Endothelial cell (in vitro differentiated cells): ENCODE measurements around the gene MBNL2. TPM values are rescaled to one million over a fixed set of nuclear protein-coding genes. Genes with fewer than 3 reads are reported as not detected.

Experiments used
- DNase-seq: peaks from one replicate; pipeline ENCODE4 v3.0.0; 2021; ENCODE audit warnings: low spot score
- H3K27ac Mint-ChIP-seq: one replicate; pipeline ENCODE4 v1.8.0; 2021; ENCODE audit warnings: mixed read lengths, inconsistent platforms; ENCODE audit not compliant: unreplicated experiment
- H3K27me3 Mint-ChIP-seq: one replicate; pipeline ENCODE4 v1.8.0; 2021; ENCODE audit warnings: mild to moderate bottlenecking, moderate library complexity, mixed read lengths, inconsistent platforms; ENCODE audit not compliant: unreplicated experiment
- H3K36me3 Mint-ChIP-seq: one replicate; pipeline ENCODE4 v1.8.0; 2021; ENCODE audit warnings: mild to moderate bottlenecking, low read depth, mixed read lengths, inconsistent platforms; ENCODE audit not compliant: unreplicated experiment
- H3K4me1 Mint-ChIP-seq: one replicate; pipeline ENCODE4 v1.8.0; 2021; ENCODE audit warnings: mild to moderate bottlenecking, mixed read lengths, inconsistent platforms; ENCODE audit not compliant: unreplicated experiment
- H3K4me3 Mint-ChIP-seq: one replicate; pipeline ENCODE4 v1.8.0; 2021; ENCODE audit warnings: mild to moderate bottlenecking, mixed read lengths, inconsistent platforms; ENCODE audit not compliant: unreplicated experiment
- H3K9me3 Mint-ChIP-seq: one replicate; pipeline ENCODE4 v1.8.0; 2021; ENCODE audit warnings: mixed read lengths, inconsistent platforms; ENCODE audit not compliant: unreplicated experiment
- total RNA-seq: library from RNA; stranded (reverse); fragmentation: NEBNext Ultra II Directional; extraction: Animal tissue kit (Norgen Biotek cat#: 25700); gene quantifications from one replicate; pipeline ENCODE4 v1.2.1, GENCODE V29; 2021; ENCODE audit not compliant: unreplicated experiment
- TF ChIP-seq, protein P1 (sequence below): fragments of 200-600 bp; sonication (generic); IDR thresholded peaks from one replicate; pipeline ENCODE4 v1.5.0; 2021; ENCODE audit warnings: antibody characterized with exemption; ENCODE audit not compliant: unreplicated experiment

MBNL2 gene
- total RNA-seq, 1 donor from 2014 or later, result 137 TPM

GRCh38 chr13:97344265-97345175, 122.4 kb downstream of the MBNL2 start:
- Mint-ChIP-seq H3K4me1 (peaks cover 8% of the 10 kb centered on the region), H3K4me3 (peak overlapping the region; percentile 23), H3K27me3 (peaks cover 11% of the 10 kb centered on the region), H3K36me3 (peaks cover 57% of the 10 kb centered on the region), H3K9me3 (no peaks in the 10 kb centered on the region), H3K27ac (no peak overlapping the region)
- TF ChIP-seq, protein P1, sequence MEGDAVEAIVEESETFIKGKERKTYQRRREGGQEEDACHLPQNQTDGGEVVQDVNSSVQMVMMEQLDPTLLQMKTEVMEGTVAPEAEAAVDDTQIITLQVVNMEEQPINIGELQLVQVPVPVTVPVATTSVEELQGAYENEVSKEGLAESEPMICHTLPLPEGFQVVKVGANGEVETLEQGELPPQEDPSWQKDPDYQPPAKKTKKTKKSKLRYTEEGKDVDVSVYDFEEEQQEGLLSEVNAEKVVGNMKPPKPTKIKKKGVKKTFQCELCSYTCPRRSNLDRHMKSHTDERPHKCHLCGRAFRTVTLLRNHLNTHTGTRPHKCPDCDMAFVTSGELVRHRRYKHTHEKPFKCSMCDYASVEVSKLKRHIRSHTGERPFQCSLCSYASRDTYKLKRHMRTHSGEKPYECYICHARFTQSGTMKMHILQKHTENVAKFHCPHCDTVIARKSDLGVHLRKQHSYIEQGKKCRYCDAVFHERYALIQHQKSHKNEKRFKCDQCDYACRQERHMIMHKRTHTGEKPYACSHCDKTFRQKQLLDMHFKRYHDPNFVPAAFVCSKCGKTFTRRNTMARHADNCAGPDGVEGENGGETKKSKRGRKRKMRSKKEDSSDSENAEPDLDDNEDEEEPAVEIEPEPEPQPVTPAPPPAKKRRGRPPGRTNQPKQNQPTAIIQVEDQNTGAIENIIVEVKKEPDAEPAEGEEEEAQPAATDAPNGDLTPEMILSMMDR, result peak; percentile 44
- peak; percentile 41 for DNase-seq

- Mint-ChIP-seq H3K4me3 (peak overlapping the region; percentile 49), H3K9me3 (no peaks in the 10 kb centered on the region), H3K27ac (peak overlapping the region; percentile 11), H3K27me3 (peaks cover 10% of the 10 kb centered on the region), H3K36me3 (peaks cover 73% of the 10 kb centered on the region), H3K4me1 (peaks cover 8% of the 10 kb centered on the region)
- TF ChIP-seq, protein P1, result no peak
- no peak for DNase-seq
Measured at GRCh38 chr13:97346097-97346496, 124.0 kb downstream of the MBNL2 start.

- TF ChIP-seq, protein P1, result no peak
- DNase-seq, result no peak
- Mint-ChIP-seq H3K4me1 (peaks cover 8% of the 10 kb centered on the region), H3K36me3 (peaks cover 78% of the 10 kb centered on the region), H3K27ac (no peak overlapping the region), H3K27me3 (peaks cover 10% of the 10 kb centered on the region), H3K9me3 (no peaks in the 10 kb centered on the region), H3K4me3 (no peak overlapping the region)
Measured at GRCh38 chr13:97346561-97347254, 124.6 kb downstream of the MBNL2 start.

DNA sequence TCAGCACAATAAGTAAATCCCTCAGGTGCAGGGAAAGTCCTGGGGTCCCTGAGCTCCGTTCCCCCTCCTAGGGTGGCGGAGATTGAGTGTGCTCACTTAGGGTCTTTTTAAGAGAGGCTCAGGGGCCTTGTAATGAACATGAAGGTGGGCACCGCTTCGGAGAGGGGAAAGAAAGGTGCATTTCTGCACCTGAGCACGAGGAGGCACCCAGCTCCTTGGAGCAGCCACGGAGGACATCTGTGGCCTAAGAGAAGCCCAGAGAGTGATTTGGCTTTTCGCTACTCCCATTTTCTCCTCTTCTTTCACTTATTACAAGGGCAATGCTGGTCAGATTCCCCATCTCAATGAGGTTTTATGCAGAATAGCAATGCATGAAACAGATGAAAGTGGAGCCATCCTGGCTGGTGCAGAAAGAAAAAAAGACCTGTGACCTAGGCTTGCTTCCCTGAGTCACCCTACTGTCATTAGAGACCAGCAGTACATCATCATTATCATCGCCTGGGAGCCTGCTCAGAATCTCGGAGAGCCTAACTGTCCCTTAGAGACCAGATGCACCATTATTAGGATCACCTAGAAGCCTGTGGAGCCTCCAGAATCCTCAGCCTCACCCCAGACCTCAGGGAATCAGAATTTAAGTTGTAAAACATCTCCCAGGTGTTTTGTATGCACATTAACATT, 125.3 kb downstream of the MBNL2 start:
- Mint-ChIP-seq H3K27me3 (peaks cover 10% of the 10 kb centered on the region), H3K4me3 (peak overlapping the region; percentile 80), H3K27ac (no peak overlapping the region), H3K36me3 (peaks cover 81% of the 10 kb centered on the region), H3K4me1 (peaks cover 8% of the 10 kb centered on the region), H3K9me3 (no peaks in the 10 kb centered on the region)
- TF ChIP-seq, protein P1, result no peak
- no peak for DNase-seq
